Stomach (tissue), 4 donors: Measurements from ENCODE around the gene SPDYE1.

Experiments
- EP300 ChIP-seq: sonication (generic); formaldehyde crosslinking; IDR thresholded peaks from one replicate; pipeline ENCODE4 v1.6.1; 2017; ENCODE audit warnings: antibody characterized with exemption
- POLR2AphosphoS5 ChIP-seq, 3 donors: sonication (generic); formaldehyde crosslinking; IDR thresholded peaks; one replicate each; pipeline ENCODE4 v1.6.1; 2016; ENCODE audit warnings: antibody characterized with exemption in 3 of 3

- no peak for TF ChIP-seq POLR2AphosphoS5 (IDR thresholded peaks at IDR 0.05)
- TF ChIP-seq EP300 = no peak
These were observed 36.8 kb upstream of the SPDYE1 start for GRCh38 chr7:43960933-43961332.
